SK-N-SH (cell line): ENCODE data around the gene NFKB1.

Source experiments
- CTCF ChIP-seq: fragments of 200-600 bp; sonication (generic); IDR thresholded peaks from 2 replicates; pipeline ENCODE4 v1.6.1; 2017; ENCODE audit warnings: antibody characterized with exemption, mild to moderate bottlenecking, moderate library complexity
- SMC3 ChIP-seq: IDR thresholded peaks from 2 replicates; pipeline ENCODE4 v1.6.1; 2012; ENCODE audit warnings: low read depth, low read length, improper control_type of control experiment
- TF ChIP-seq, protein P1 (sequence below): IDR thresholded peaks from 2 replicates; pipeline ENCODE4 v1.6.1; 2012; ENCODE audit warnings: mild to moderate bottlenecking, low read depth, low read length, moderate library complexity

- TF ChIP-seq SMC3 (no peak), CTCF (no peak)
- TF ChIP-seq, protein P1, sequence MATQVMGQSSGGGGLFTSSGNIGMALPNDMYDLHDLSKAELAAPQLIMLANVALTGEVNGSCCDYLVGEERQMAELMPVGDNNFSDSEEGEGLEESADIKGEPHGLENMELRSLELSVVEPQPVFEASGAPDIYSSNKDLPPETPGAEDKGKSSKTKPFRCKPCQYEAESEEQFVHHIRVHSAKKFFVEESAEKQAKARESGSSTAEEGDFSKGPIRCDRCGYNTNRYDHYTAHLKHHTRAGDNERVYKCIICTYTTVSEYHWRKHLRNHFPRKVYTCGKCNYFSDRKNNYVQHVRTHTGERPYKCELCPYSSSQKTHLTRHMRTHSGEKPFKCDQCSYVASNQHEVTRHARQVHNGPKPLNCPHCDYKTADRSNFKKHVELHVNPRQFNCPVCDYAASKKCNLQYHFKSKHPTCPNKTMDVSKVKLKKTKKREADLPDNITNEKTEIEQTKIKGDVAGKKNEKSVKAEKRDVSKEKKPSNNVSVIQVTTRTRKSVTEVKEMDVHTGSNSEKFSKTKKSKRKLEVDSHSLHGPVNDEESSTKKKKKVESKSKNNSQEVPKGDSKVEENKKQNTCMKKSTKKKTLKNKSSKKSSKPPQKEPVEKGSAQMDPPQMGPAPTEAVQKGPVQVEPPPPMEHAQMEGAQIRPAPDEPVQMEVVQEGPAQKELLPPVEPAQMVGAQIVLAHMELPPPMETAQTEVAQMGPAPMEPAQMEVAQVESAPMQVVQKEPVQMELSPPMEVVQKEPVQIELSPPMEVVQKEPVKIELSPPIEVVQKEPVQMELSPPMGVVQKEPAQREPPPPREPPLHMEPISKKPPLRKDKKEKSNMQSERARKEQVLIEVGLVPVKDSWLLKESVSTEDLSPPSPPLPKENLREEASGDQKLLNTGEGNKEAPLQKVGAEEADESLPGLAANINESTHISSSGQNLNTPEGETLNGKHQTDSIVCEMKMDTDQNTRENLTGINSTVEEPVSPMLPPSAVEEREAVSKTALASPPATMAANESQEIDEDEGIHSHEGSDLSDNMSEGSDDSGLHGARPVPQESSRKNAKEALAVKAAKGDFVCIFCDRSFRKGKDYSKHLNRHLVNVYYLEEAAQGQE = no peak
These were observed 35.6 kb downstream of the NFKB1 start for GRCh38 chr4:102536768-102537167.
